Panc1 (cell line): ENCODE results near the gene IRF6. TPM values are rescaled to one million over a fixed set of nuclear protein-coding genes. Genes with fewer than 3 reads are reported as not detected.

ENCODE experiments used
- ATAC-seq: fragments of 200-7000 bp; cut with Tn5 transposase; 2 replicates; pipeline ENCODE4 v1.9.1; 2020; ENCODE audit warnings: mild to moderate bottlenecking, moderate library complexity
- BruUV-seq: library from RNA; stranded (reverse); fragments of 400-500 nt; replicated peaks from 2 replicates; lab custom pipeline; 2021; lab: Mats Ljungman, UMichigan
- CTCF ChIA-PET: fragments of 300-600 bp; sonication (Branson Sonifier 250); formaldehyde crosslinking; loops from one replicate; lab custom pipeline; 2022; ENCODE audit warnings: antibody characterized with exemption; lab: Charles Lee
- POLR2A ChIA-PET: fragments of 300-600 bp; sonication (Branson Sonifier 250); formaldehyde crosslinking; loops from one replicate; lab custom pipeline; 2022; ENCODE audit warnings: antibody characterized with exemption; lab: Charles Lee
- DNase-seq: peaks from one replicate; pipeline ENCODE4 v3.0.0-alpha.2; 2010; ENCODE audit warnings: low read depth, low spot score
- H3K27ac ChIP-seq: 2 replicates; pipeline ENCODE4 v1.5.1; 2011; ENCODE audit warnings: mild to moderate bottlenecking, low read length, inconsistent platforms
- H3K27me3 ChIP-seq: fragments of 200-500 bp; sonication (Bioruptor generic); 2 replicates; pipeline ENCODE4 v1.6.0; 2014; ENCODE audit warnings: low read length, inconsistent platforms; ENCODE audit not compliant: control insufficient read depth, insufficient read depth
- H3K36me3 ChIP-seq: fragments of 200-500 bp; sonication (Bioruptor generic); 2 replicates; pipeline ENCODE4 v1.5.1; 2014; ENCODE audit warnings: inconsistent platforms, mild to moderate bottlenecking, low read length, moderate library complexity; ENCODE audit not compliant: control insufficient read depth, insufficient read depth
- H3K4me1 ChIP-seq: 2 replicates; pipeline ENCODE4 v1.5.1; 2011; ENCODE audit warnings: inconsistent platforms, mild to moderate bottlenecking, low read length, moderate library complexity; ENCODE audit not compliant: control insufficient read depth, insufficient read depth
- H3K4me3 ChIP-seq, 2 experiments: 2 replicates each; pipeline ENCODE4 v1.5.1; 2011 to 2012; ENCODE audit warnings: low read depth in 2 of 2, low read length in 2 of 2, mild to moderate bottlenecking in 2 of 2, inconsistent platforms in 1 of 2, moderate library complexity in 1 of 2
- H3K9me3 ChIP-seq: fragments of 200-500 bp; sonication (Bioruptor generic); 2 replicates; pipeline ENCODE4 v1.5.1; 2014; ENCODE audit warnings: low read depth, mild to moderate bottlenecking, inconsistent platforms, low read length, moderate library complexity; ENCODE audit not compliant: control insufficient read depth, insufficient read depth
- POLR2AphosphoS5 ChIP-seq: IDR thresholded peaks from 2 replicates; pipeline ENCODE4 v1.6.1; 2012; ENCODE audit warnings: mild to moderate bottlenecking, low read depth, low read length, moderate library complexity
- SIN3A ChIP-seq: IDR thresholded peaks from 2 replicates; pipeline ENCODE4 v1.6.1; 2012; ENCODE audit warnings: low read depth, mild to moderate bottlenecking, low read length, moderate library complexity, borderline replicate concordance; ENCODE audit not compliant: insufficient read depth
- TCF7L2 ChIP-seq: IDR thresholded peaks from 2 replicates; pipeline ENCODE4 v1.6.1; 2011; ENCODE audit warnings: mild to moderate bottlenecking, low read depth, low read length, inconsistent platforms
- in situ Hi-C: cut with HindIII; loops from 2 replicates; pipeline ENCODE4 v1.10.0; 2016; ENCODE audit warnings: low sequenced_read_pairs, low pct_unique_long_range_greater_than_20kb
- intact Hi-C: fragments of 100-400 bp; cut with micrococcal nuclease; formaldehyde crosslinking; loops from one replicate; pipeline ENCODE4 v1.10.0; 2022; ENCODE audit not compliant: unreplicated experiment
- total RNA-seq: library from RNA; stranded (reverse); gene quantifications from one replicate; pipeline ENCODE4 v1.2.1, GENCODE V29; 2021; ENCODE audit not compliant: unreplicated experiment
- TF ChIP-seq, protein P1 (sequence below): fragments of 450-650 bp; IDR thresholded peaks from 2 replicates; pipeline ENCODE4 v1.5.1; 2017; ENCODE audit warnings: mild to moderate bottlenecking
- TF ChIP-seq, protein P2 (sequence below), 2 experiments: IDR thresholded peaks; 2 replicates each; pipeline ENCODE4 v1.6.1; 2011 to 2012; ENCODE audit warnings: low read depth in 2 of 2, control low read depth in 1 of 2, low read length in 1 of 2, mild to moderate bottlenecking in 1 of 2, moderate library complexity in 1 of 2; ENCODE audit not compliant: insufficient read depth in 1 of 2

Gene IRF6
- total RNA-seq, 1 experiment from 2014 or later = 0.64 TPM

DNA sequence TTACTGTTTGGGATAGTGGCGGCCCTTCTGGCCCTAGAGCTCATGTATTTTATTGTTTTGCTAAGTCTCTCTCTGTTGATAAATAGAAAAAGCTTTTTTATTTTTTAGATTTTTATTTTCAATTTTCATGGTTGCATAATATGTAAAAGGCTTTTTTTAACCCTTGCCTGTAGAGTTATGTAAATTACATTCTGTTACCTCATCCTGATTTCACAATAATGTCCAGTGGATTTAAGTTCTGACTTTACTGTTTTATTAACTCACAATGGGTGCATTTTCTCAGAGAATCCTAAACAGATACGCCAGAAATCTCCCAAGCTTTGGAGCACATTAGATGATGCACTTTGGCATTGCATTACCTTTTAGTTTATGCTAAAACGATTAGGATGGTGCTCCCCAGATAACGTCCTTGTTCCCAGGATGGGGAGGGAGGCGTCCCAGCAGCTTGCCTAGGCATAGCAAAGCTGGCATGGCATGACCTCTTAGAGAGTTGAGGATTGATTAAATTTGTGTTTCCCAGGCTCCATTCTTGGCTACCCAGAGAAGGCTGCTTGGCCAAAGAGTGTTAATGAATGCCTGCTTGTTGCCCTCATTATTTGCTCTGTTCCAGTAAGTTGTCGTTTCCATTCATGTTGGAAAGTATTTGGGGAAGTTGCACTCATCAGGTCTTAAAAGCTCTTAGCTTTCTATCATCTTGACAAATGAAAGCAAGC lies 38.9 kb upstream of the IRF6 start:
- ATAC-seq (no peak), DNase-seq (no peak)
- no peaks in the 10 kb centered on the region for H3K4me1 ChIP-seq
- BruUV-seq = no TSS peak
- ChIA-PET POLR2A (interaction anchor here (0.7 kb wide), 1 partner anchor 1654 kb away, joined by 5 read pairs; no protein-coding TSS in a partner anchor), CTCF (interaction anchor here (0.7 kb wide), 1 partner anchor 407 kb away, joined by 3 read pairs; no protein-coding TSS in a partner anchor)
- H3K9me3 ChIP-seq = no peaks in the 10 kb centered on the region
- in situ Hi-C loops = no loop called here
- intact Hi-C loops = no loop called here
- TF ChIP-seq, protein P1, sequence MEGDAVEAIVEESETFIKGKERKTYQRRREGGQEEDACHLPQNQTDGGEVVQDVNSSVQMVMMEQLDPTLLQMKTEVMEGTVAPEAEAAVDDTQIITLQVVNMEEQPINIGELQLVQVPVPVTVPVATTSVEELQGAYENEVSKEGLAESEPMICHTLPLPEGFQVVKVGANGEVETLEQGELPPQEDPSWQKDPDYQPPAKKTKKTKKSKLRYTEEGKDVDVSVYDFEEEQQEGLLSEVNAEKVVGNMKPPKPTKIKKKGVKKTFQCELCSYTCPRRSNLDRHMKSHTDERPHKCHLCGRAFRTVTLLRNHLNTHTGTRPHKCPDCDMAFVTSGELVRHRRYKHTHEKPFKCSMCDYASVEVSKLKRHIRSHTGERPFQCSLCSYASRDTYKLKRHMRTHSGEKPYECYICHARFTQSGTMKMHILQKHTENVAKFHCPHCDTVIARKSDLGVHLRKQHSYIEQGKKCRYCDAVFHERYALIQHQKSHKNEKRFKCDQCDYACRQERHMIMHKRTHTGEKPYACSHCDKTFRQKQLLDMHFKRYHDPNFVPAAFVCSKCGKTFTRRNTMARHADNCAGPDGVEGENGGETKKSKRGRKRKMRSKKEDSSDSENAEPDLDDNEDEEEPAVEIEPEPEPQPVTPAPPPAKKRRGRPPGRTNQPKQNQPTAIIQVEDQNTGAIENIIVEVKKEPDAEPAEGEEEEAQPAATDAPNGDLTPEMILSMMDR = no peak
- TF ChIP-seq SIN3A (no peak), TCF7L2 (no peak), POLR2AphosphoS5 (no peak)
- TF ChIP-seq, protein P2, sequence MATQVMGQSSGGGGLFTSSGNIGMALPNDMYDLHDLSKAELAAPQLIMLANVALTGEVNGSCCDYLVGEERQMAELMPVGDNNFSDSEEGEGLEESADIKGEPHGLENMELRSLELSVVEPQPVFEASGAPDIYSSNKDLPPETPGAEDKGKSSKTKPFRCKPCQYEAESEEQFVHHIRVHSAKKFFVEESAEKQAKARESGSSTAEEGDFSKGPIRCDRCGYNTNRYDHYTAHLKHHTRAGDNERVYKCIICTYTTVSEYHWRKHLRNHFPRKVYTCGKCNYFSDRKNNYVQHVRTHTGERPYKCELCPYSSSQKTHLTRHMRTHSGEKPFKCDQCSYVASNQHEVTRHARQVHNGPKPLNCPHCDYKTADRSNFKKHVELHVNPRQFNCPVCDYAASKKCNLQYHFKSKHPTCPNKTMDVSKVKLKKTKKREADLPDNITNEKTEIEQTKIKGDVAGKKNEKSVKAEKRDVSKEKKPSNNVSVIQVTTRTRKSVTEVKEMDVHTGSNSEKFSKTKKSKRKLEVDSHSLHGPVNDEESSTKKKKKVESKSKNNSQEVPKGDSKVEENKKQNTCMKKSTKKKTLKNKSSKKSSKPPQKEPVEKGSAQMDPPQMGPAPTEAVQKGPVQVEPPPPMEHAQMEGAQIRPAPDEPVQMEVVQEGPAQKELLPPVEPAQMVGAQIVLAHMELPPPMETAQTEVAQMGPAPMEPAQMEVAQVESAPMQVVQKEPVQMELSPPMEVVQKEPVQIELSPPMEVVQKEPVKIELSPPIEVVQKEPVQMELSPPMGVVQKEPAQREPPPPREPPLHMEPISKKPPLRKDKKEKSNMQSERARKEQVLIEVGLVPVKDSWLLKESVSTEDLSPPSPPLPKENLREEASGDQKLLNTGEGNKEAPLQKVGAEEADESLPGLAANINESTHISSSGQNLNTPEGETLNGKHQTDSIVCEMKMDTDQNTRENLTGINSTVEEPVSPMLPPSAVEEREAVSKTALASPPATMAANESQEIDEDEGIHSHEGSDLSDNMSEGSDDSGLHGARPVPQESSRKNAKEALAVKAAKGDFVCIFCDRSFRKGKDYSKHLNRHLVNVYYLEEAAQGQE (IDR thresholded peaks at IDR 0.05; ENCODE audit: insufficient read depth in 1 of 2, low read depth in 2 of 2, low read length in 1 of 2) = no peak
- H3K4me3 ChIP-seq = no peak overlapping the region
- no peaks in the 10 kb centered on the region for H3K27me3 ChIP-seq
- H3K27ac ChIP-seq = no peak overlapping the region
- peaks cover 30% of the 10 kb centered on the region for H3K36me3 ChIP-seq

DNA sequence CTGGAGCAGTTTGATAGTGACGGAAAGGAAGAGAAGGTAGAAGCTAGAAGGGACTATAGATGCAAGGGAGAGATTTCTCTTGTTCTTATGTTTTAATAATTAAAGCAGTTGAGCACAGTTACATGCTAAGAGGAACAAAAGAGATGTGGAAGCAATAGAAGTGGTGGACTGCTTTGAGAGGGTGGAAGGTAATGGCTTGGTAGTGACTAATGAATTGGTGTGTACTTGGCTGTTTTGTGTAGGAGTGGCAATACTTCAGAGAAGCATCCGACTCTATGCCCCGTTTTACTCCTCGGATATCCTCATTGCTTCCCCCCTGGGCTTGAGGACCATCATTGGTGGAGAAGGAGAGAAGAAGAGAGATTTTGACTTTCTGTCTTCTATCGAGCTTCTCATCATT lies 34.7 kb upstream of the IRF6 start:
- H3K36me3 ChIP-seq = peaks cover 36% of the 10 kb centered on the region
- no peak for TF ChIP-seq SIN3A
- no peak for TF ChIP-seq TCF7L2
- TF ChIP-seq, protein P1 = no peak
- no peak for TF ChIP-seq POLR2AphosphoS5
- TF ChIP-seq, protein P2 (IDR thresholded peaks at IDR 0.05; ENCODE audit: insufficient read depth in 1 of 2, low read depth in 2 of 2, low read length in 1 of 2) = no peak
- no peak overlapping the region for H3K4me3 ChIP-seq
- H3K9me3 ChIP-seq = no peaks in the 10 kb centered on the region
- in situ Hi-C loops (no loop called here), intact Hi-C loops (no loop called here)
- H3K27me3 ChIP-seq = no peaks in the 10 kb centered on the region
- no peak for ATAC-seq
- peak overlapping the region; percentile 6; the same call in 1 of the 2 replicates for H3K27ac ChIP-seq
- no peak for DNase-seq
- ChIA-PET POLR2A (no interaction called here), CTCF (no interaction called here)
- no TSS peak for BruUV-seq
- peaks cover 6% of the 10 kb centered on the region; the same call in 1 of the 2 replicates for H3K4me1 ChIP-seq
